ENCODE measurements around the gene KBTBD12.

Gene KBTBD12

DNA sequence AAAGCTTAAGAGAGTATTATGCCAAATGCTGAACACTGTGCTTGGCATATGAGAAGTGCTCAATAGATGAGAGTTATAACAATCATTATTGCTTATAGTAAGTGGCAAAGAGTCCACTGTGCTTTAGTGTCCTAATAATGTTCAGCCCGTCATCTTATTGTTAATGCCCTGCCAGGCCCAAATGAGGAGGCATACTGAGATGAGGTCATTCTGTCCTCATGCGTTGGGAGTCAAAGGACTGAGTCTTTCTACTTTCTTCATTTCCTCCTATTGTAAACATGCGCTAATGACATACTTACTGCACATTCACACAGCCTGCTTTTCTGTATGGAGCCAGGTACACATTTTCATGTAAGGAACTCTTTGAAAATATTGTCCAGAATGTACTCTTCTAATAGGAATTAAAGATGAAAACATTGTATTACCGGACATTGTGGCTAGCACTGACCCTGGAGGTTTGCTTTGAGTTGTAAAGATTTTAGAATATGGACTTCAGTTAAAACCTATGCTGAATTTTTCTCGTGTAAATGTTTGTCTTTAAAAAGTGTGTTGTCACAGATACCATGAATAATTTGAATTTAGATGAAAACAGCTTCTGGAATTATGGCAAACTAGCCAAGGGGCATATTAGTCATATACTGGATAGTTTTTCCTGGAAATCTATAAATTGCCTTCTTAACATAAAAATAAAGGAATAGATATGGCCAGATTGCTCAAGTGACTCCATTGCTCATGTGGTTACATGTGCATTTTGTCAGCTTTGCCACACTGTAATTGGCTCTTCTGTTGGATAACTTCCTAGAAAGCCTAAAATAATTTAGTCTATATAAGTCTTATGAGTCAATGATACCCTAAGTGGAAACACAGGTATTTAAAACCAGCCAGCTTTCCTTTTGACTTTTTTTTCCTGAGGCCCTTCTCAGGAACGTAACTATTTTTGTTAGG lies 38.3 kb downstream of the KBTBD12 start:
- DNase-seq: no peak

DNA sequence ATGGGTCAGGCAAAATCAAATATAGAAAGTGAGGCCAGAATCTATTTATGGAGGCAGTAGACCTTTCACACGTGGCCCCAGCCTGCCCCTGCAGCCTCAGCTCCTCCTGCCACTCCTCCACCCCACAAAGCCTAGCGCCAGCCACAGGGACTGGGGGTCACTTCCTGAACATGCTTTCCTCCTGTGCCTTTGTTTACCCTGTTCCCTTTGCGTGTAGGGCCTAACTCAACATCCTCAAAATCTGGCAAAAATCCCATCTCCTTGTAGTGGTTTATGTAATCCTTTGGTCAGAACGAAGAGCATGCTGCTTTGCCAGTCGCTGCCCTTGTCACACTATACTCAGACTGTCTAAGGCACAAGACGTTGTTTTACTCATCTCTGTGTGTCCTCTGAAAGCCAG lies 39.6 kb downstream of the KBTBD12 start:
- no peak for DNase-seq

DNA sequence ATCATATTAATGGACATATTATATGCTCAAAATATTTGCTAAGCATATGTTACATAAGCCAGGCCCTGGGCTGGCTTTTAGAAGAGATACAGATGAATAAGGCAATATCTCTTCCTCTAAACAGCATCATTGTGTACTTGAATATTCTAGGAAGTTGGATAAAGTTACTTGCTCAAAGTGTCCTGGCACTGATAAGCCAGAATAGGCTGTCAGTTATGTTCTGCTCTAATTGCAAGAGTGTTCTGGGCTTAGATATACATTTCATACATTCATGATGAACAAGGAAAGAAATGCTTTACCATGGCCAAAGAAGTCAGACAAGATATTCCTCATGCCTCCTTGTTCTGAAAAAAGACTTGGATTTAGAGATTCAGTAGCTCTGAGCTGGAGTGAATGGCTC lies 40.7 kb downstream of the KBTBD12 start:
- DNase-seq: no peak

DNA sequence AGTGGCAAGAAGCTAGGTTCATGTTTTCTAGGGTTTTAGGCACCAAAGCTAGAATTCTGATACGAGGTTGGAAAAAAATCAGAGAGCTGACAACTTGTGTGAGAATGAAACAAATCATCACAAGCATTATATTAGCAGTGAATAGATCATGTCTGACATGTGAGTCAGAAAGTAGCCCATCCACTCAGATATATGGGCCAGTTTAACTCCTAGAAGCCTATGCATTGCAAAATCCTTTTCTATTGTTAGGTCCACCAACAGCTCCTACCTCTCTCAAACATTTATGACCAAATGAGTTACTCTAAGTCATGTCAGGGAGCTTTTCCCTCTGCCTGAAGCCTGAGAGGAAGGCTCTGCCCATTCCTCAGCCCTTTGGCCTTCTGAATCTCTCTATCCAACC lies 44.0 kb downstream of the KBTBD12 start:
- no peak for DNase-seq

DNA sequence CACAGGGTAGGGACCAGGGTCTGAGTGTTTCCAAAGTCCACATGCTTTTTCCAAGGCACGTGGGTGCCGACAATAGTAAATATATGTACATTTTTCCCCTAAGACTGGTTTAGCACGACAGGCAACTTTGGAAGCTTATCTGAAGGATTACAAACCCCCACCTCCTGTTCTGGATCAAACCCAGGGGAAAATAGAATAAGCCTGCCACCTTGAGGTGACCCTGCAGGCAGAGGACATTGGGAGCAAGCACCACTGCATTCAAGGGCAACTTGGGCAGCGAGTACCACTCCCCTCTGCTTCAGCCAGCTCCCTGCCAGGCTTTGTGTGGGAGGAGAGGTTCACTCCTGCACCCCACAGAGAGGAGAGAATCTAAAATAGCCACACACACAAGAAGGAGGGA lies 44.8 kb downstream of the KBTBD12 start:
- DNase-seq: no peak

DNA sequence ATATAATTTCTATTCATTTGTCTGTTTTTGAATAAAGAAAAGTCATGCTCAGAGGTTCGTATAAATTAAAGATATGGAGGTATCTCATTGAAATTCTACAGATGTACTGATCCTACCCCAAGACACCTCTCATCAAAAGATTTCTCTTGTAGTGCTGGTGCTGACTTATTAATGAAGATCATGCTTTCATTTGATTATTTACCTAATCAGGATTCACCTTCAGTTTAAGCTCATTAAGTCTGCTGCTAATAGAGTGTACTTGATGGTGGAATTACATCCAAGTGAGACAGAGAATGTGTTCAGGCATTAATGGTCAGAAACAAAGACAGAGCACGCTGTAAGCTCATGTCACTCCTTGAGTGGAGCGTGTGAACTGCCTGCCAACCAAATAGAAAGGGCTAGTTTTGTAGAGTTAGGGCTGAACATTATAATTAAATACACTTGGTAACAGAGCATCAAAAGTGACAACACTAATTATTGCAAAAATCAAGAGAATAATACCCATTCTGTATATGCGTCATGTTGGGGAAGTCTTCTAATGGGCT lies 45.5 kb downstream of the KBTBD12 start:
- no peak for DNase-seq

DNA sequence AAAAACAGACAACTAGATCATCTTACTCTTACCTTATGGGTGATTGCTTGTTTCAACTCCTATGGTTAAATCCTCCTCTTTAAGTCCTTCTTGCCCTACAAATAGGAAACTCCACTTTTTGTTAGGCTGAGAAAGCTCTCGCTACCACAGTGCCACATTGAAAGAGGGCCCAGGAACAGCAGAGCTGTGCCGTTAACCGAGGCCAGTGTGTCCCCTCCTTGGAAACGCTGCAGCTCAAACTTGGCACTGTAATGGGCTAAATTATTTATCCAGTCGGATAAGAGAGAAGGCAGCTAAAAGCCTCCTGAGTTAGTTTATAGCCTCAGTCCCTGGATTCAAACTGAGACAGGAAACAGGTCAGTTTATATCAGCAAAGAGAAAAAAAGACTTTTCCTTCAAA lies 46.1 kb downstream of the KBTBD12 start:
- DNase-seq: no peak

DNA sequence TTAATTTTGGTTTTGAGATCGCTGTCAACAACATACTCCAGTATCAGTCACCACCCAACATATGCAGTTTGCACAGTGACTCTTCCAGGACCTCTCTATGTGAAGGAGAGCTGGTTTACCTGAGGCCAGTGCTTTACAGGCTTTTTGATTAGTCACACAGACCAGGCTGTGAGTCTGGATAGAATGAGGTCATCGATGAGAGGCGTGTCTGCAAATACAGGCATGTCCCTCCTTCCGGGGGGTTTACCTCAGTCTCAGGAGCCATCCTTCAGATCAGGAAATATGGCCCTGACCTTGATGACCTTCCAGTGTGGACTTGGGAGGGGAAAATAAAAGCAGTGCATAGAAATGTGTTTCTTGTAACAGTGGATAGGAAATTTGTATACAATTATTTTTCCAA lies 46.9 kb downstream of the KBTBD12 start:
- DNase-seq: no peak

DNA sequence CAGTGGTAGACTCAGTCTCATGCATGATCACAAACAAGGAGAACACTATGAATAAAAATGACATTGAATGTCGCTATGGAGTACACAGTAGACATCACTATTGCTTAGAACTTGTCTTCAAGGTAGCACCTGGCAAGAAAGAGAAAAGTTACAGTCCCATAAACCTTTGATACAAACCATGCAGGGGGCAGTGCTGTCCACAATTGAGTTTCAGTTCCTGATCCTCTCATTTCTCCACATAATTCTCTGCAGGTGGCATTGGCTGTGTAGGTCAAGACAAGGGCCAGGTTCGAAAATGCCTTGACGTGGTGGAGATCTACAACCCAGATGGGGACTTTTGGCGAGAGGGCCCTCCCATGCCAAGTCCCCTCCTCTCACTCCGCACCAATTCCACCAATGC lies 47.9 kb downstream of the KBTBD12 start:
- DNase-seq: no peak

DNA sequence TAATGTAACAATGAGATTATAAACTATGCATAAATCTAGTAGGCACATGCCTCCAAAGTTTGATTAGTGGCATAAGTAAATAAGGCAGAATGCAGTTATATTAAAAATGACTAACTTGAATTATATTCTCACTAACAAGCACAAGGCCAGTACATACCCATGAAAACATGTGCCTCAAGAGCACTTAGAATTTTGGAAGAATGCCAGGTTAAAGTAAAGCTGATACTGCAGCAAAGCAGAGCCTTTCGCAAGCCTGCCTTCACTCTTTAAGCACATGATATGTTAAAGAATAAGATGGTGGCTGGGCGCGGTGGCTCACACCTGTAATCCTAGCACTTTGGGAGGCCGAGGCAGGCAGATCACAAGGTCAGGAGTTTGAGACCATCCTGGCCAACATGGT lies 49.0 kb downstream of the KBTBD12 start:
- no peak for DNase-seq

DNA sequence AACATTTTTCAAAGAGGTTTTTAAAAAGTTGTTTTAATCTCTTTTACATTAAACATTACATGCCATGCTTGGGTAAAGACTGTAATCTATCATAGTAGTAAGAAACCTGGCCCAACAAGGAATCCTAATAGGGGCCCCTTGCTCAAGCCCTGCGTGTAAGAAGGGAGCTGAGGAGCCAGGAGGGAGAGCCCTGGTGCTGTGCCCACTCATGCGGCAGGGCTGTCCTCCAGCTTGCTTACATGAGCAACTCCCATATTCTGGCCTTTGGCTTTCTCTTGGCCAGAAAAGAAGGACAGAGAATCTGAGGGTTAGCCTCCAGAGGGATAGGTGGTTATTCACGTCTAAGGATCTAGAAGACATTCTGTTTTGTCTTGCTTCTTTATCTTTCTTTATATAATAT lies 49.8 kb downstream of the KBTBD12 start:
- no peak for DNase-seq

DNA sequence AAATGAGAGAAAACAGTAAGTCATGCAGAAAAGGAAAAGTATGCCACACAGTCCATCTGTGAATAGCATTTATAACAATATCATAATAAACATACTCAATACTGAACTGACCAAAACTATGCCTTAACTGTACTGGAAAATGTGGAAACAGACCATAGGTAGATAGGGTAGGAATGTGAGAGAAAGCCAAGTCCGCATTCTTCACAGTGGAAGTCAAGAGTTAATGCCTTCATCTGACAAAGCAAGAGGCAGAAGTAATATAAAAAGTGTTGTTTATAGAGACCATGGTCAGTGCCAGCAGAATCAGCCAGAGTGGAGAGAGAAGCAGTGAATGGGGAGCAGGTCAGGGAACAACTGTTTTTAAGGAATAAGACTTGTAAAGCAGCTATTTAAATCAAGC lies 52.3 kb downstream of the KBTBD12 start:
- no peak for DNase-seq

DNA sequence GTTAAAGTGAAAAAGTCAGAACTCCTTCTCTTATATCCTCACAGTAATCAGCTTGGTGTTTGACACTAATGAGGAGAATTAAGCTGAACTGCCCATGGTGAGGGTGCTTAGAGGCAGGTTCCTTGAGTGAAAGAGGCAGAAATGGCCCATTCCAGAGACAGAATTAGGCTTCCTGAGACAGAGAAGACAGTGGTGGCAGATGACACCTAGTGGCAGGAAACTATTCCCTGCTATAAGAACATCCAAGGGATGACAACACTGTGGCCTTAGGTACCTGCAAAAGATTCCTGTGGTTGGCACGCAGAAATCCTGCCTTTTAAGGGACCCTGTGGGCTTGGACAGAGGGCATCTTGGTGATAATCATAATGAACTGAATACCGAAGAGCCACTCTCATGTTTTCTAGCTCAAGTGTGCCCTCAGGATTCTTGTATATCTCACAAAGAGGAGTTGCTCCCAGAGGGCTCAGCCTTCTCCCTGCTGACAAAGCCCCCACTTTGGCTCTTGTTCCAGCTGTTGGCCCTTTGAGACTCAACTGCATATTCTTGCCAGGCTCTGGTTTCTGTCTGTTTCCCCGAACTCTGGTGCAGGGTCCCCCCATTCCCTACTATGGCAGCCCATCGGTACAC lies 56.0 kb downstream of the KBTBD12 start:
- no peak for DNase-seq

DNA sequence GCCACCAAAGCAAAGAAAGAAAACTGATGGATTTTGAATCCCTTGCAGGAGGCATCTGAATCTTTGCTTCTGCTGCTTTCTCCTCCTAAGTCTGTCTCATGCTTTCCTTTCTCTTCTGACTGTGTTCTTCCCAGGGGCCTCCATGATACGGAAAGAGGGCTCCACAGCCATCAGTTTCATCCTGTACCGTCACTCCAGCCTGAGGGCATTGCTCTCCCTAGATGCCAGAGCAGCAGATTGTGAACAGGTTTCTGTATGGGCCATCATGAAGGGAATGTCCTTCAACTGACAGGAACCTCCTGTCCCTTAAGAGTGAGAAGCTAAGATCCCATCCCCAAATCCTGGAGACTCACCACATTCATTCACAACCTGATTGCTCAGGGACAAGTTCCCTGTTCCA lies 59.2 kb downstream of the KBTBD12 start:
- DNase-seq: no peak

DNA sequence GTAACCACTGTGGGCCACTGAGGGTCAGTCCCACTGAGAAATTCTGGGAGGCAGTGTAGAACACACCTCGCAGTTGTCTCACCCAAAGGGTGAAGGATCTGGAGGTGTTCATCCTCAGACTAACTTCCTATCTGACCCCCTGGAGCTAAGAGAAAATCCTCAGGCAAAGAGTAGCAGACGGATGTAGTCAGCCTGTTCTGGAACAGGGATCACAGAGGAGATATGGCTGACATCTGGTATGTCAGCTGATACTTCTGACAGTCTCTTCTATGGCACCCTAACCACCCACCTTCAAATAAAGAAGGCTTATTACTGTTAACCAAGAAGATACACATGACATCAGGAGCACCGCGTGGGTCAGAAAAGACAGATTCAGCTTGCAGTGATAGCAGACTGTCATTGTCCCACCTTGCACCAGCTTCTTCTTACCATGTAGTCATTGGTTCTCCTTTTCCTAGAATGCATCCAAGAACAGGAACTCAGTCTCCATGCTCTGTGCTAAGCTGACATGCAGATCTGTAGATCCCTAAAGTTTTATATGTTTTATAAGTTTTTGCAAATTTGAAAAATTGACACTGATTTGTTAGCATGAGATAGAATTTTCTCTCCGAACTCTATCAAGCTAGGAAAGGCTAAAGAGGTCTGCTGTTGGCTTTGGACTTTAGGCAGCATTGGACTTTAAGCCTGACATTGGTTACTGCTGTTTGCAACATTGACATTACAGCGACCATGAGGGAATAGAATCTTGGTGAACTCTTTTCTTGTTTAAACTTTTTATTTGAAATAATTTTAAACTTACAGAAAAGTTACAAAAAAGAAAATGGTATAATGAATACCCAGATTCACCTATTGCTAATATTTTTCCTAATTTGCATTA lies 60.4 kb downstream of the KBTBD12 start:
- DNase-seq: no peak

DNA sequence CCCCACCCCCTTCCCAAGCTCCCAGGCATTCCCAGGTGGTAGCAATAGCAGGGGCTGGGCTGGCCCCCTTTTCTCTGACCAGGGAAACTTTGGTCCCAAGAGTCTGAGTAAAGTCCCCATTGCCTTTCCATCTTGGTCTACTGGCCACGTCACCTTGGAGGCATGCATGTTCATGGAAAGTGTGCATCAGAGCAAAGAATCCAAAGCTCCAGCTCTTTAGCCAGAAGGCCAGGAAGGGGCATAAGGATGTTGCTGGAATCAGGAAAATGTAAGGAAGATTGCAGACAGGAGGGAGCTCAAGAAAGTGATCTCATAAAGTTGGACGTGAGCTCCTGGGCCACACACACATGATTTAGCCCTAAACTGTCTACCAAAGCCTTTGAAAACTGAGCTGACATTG lies 63.6 kb downstream of the KBTBD12 start:
- no peak for DNase-seq

DNA sequence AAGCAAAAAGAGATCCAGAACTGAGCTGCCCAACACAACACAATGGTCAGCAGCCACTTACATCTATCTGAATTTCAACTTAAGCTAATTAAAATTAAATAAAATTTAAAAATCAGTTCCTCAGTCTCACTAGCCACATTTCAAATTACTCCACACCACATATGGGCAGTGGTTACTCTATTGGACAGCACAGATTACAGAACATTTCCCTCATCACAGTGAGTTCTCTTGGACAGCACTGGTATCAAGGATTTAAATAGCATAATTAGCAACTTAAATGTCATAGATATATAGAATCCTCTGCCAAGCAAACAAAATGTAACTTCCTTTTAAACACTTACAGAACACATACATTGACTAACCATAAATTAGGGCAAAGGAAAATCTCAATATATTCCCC lies 64.4 kb downstream of the KBTBD12 start:
- no peak for DNase-seq

DNA sequence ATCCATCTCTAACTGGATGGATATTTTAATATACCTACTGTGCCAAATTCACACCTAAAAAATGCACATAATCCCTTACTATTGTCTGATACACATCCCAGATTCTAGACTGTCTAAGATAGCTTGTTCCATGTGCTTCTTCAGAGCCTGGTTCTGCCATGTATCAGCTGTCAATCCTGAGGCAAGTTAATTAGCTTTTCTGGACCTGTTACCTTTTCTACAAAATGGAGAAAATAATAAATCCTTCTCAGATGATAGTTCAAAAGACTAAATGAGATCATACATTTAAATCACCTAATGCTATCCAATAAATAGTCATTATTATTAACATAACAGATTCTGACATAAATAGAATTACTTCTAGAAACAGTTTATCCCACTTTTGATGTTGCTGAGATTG lies 66.1 kb downstream of the KBTBD12 start:
- DNase-seq: no peak

DNA sequence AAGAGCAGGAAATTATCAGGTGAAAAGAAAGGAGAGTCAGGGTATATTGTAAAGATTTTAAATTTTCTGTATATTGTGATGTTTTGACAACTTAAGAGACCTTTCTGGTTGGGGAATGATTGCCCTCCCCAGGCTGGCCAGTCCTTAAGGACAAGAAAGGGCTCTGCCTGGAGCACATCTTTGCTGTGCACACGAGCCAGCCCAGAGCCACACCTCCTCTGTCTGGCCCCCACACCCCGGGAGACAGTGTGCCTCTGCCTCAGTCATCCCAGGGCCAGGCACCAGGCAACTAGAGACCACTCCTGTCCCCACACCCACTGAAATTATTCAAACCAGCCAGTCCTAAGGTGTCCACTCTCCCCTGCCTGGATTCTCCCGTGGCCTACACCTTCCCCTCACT lies 67.1 kb downstream of the KBTBD12 start:
- DNase-seq: no peak

DNA sequence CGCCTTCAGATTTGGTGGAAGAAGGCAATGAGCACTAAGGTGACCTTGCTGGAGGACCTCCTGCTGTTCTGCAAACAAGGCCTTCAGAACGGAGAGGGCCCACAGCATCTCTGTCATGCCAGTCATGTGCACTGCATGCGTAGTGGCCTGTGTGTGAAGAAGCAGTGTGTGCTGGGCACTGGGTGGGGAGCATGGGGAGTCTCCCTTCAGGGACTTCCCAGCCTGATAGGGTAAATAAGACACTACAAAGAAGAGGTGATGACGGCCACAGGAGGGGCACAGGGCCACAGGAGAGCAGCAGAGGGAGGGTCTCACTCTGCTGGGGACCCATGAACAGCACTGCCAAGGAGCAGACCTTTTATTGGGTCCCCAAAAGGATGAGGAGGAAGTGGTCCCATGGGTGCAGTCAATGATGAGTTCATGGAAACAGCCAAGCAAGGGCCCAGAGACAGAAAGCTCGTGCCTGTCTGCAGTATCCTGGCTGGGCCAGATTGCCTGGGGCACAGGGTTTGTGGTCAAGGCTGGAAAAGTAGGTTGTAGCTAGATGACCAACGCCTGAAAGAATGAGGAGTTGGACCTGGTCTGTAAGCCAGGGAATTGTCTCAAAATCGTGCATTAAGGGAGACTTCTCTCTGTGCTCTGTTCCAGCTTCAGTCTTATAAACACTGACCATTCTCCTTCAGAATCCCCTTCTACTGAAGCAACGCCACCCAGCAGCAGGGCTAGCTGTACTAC lies 69.4 kb downstream of the KBTBD12 start:
- no peak for DNase-seq

DNA sequence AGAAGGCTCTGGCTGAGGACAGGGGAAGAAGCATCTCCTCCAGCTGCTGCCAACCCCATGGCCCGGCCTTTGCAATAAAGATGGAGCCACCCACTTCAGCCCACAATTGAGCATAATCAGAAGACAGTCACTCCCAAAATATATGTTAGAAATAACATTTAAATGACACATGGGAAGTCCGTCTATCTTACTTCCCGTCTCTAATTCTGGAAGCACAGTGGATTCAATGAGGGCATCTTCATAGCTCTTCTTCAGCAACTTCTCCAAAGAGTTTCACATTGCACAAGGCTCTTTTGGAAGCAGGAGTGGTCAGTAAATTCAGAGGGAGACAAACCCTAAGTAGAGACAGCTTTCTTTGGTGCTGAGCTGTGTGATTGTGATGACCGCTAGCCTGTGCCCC lies 70.2 kb downstream of the KBTBD12 start:
- no peak for DNase-seq

DNA sequence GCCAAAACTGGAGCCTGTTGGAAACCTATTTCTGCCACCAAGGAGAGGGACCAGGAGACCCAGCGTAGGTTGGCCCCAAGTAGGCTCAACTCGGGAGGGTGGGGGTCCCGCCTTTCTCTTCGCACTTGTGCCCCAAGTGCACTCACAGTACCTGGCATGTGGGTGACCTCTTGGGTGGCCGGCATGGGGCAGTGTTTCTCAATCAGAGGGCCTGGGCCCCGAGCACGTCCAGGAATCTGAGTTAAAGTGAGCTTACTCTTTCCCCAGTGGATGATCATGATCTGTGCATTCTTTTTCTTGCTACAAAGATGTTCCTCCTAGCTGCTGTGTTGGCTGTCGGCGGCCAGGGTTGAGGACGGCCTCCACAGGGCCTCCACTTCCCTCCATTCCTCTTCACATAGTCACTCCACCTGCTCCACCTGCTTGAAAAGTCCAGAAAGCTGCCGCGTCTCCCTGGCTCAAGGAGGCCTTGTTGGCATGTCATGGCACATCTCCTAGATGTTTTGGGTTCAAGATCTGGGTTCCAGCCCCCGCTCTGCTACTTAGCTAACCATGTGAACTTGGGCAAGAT lies 70.7 kb downstream of the KBTBD12 start:
- DNase-seq: no peak

All from stimulated activated CD4-positive, alpha-beta T cell treated with anti-CD3 and anti-CD28 coated beads, Interleukin-1b, Interleukin-23, amount 100 ng/mL, for 48 hours (primary cell).